ENCODE measurements around the gene BCAS3.

GRCh38 chr17:61235827-61236197 lies 558.2 kb downstream of the BCAS3 start:
- TF ChIP-seq POLR2AphosphoS5 (IDR thresholded peaks at IDR 0.05; ENCODE audit: low read depth, low read length) (no peak), POLR2A (IDR thresholded peaks at IDR 0.05; ENCODE audit: low read depth, low read length) (no peak), TAF1 (IDR thresholded peaks at IDR 0.05; ENCODE audit: borderline replicate concordance, low read depth, low read length) (no peak)
